A673 (cell line): ENCODE data around the gene AGPAT3. TPM values are rescaled to one million over a fixed set of nuclear protein-coding genes. Genes with fewer than 3 reads are reported as not detected.

Experiments
- BruUV-seq: library from RNA; stranded (reverse); fragments of 400-500 nt; replicated peaks from 2 replicates; lab custom pipeline; 2021; lab: Mats Ljungman, UMichigan
- CTCF ChIA-PET: fragments of 300-600 bp; sonication (Branson Sonifier 250); formaldehyde crosslinking; loops from one replicate; lab custom pipeline; 2022; ENCODE audit warnings: antibody characterized with exemption; lab: Charles Lee
- POLR2A ChIA-PET: fragments of 300-600 bp; sonication (Branson Sonifier 250); formaldehyde crosslinking; loops from one replicate; lab custom pipeline; 2022; ENCODE audit warnings: antibody characterized with exemption; ENCODE audit not compliant: low non-redundant PET; lab: Charles Lee
- DNase-seq: peaks from one replicate; pipeline ENCODE4 v3.0.0-alpha.2; 2015; ENCODE audit warnings: low spot score
- H3K27ac ChIP-seq: fragments of 200-600 bp; sonication (generic); 2 replicates; pipeline ENCODE4 v1.5.1; 2016; ENCODE audit warnings: mixed run types, low read depth, mild to moderate bottlenecking, mixed read lengths, antibody characterized with exemption, low read length; ENCODE audit not compliant: poor library complexity, severe bottlenecking
- H3K27me3 ChIP-seq: fragments of 200-600 bp; sonication (generic); replicated peaks from 2 replicates; pipeline ENCODE4 v1.6.1; 2017; ENCODE audit warnings: mixed run types, low read depth, mild to moderate bottlenecking, mixed read lengths, antibody characterized with exemption, low read length; ENCODE audit not compliant: insufficient read depth, poor library complexity
- H3K36me3 ChIP-seq: fragments of 200-600 bp; sonication (generic); 2 replicates; pipeline ENCODE4 v1.6.1; 2016; ENCODE audit warnings: mixed run types, mild to moderate bottlenecking, mixed read lengths, antibody characterized with exemption, low read length; ENCODE audit not compliant: insufficient read depth, poor library complexity, severe bottlenecking
- H3K4me1 ChIP-seq: fragments of 200-600 bp; sonication (generic); 2 replicates; pipeline ENCODE4 v1.6.1; 2017; ENCODE audit warnings: mixed run types, mild to moderate bottlenecking, mixed read lengths, antibody characterized with exemption, low read length; ENCODE audit not compliant: insufficient read depth, poor library complexity, severe bottlenecking
- H3K4me3 ChIP-seq: fragments of 200-600 bp; sonication (generic); 2 replicates; pipeline ENCODE4 v1.5.1; 2016; ENCODE audit warnings: low read depth, mixed run types, mild to moderate bottlenecking, mixed read lengths, low read length; ENCODE audit not compliant: poor library complexity, severe bottlenecking
- H3K9me3 ChIP-seq: fragments of 200-600 bp; sonication (generic); 2 replicates; pipeline ENCODE4 v1.6.1; 2016; ENCODE audit warnings: mixed run types, low read depth, mild to moderate bottlenecking, mixed read lengths, antibody characterized with exemption, low read length; ENCODE audit not compliant: poor library complexity, severe bottlenecking
- CTCF ChIP-seq: fragments of 300-800, 200-600 bp; sonication (generic); conservative IDR thresholded peaks from 2 replicates; pipeline ENCODE4 v1.5.1; 2017; ENCODE audit warnings: low read depth, mild to moderate bottlenecking, antibody characterized with exemption, low read length, moderate library complexity, mixed read lengths
- EZH2 ChIP-seq: fragments of 200-600 bp; sonication (generic); IDR thresholded peaks from 2 replicates; pipeline ENCODE4 v1.6.1; 2017; ENCODE audit warnings: borderline replicate concordance, low read depth, mild to moderate bottlenecking, mixed read lengths, antibody characterized with exemption, low read length; ENCODE audit not compliant: poor library complexity, severe bottlenecking
- intact Hi-C: fragments of 100-400 bp; cut with micrococcal nuclease; formaldehyde crosslinking; loops from one replicate; pipeline ENCODE4 v1.10.0; 2022; ENCODE audit not compliant: unreplicated experiment
- total RNA-seq: library from RNA; stranded (reverse); gene quantifications from 2 replicates; pipeline ENCODE4 v1.2.3, GENCODE V29; 2021

The AGPAT3 gene
- total RNA-seq, 1 experiment from 2014 or later, result 69.6 TPM

DNA sequence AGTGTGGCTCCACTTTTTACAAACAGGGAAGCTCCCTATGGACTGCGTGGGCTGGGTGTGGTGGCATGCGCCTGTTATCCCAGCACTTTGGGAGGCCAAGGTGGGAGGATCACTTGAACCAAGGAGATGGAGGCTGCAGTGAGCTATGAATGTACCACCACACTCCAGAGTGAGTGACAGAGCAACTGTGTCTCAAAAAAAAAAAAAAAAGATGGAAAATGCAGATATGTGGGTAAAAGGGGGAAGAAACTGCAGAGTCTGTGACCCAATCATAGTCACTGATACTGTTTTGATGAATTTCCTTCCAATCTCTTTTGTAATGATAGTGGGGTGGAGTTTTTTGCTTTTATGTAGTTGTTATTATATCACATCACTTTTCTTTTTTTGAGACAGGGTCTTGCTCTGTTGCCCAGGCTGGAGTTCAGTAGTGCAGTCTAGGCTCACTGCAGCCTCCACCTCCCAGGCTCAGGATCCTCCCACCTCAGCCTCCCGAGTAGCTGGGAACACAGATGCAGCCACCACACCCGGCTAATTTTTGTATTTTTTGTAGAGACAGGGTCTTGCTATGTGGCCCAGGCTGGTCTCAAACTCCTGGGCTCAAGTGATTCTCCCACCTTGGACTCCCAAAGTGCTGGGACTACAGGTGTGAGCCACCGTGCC, 138.4 kb downstream of the AGPAT3 start:
- Histone ChIP-seq H3K9me3 (no peaks in the 10 kb centered on the region), H3K27me3 (no peaks in the 10 kb centered on the region), H3K4me1 (no peaks in the 10 kb centered on the region), H3K4me3 (no peak overlapping the region), H3K36me3 (no peaks in the 10 kb centered on the region), H3K27ac (no peak overlapping the region)
- BruUV-seq, result no TSS peak
- intact Hi-C loops, result no loop called here
- ChIA-PET POLR2A (no interaction called here), CTCF (no interaction called here)
- no peak for TF ChIP-seq CTCF
- no peak for TF ChIP-seq EZH2
- DNase-seq, result no peak

GRCh38 chr21:44005071-44005470, 140.0 kb downstream of the AGPAT3 start:
- no peak overlapping the region for H3K27ac ChIP-seq
- no peaks in the 10 kb centered on the region for H3K36me3 ChIP-seq
- H3K4me3 ChIP-seq, result no peak overlapping the region
- CTCF ChIA-PET, result no interaction called here
- no peak for DNase-seq
- H3K9me3 ChIP-seq, result no peaks in the 10 kb centered on the region
- TF ChIP-seq CTCF, result no peak
- no peak for TF ChIP-seq EZH2
- no TSS peak for BruUV-seq
- POLR2A ChIA-PET, result no interaction called here
- intact Hi-C loops, result no loop called here
- H3K4me1 ChIP-seq, result no peaks in the 10 kb centered on the region
- H3K27me3 ChIP-seq, result no peaks in the 10 kb centered on the region

DNA sequence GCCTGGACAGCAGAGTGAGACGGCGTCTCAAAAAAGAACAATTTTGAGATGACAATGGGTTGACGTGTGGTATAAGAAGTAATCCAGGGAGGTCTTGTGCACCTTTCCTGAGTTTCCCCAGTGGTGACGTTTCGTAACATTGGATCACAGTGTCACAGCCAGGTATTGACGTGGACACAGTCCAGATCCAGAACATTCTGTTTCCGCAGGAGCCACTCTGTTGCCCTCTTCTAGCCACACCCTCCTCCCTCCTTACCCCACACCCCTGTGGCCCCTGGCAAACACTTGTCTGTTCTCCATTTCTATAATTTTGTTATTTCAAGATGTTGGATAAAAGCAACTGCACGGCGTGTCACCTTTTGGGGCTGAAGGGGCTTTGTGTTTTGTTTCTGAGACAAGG, 140.6 kb downstream of the AGPAT3 start:
- CTCF ChIA-PET, result no interaction called here

More for the DNA sequence above, 140.6 kb downstream of the AGPAT3 start:
- Histone ChIP-seq H3K9me3 (no peaks in the 10 kb centered on the region), H3K4me3 (no peak overlapping the region), H3K4me1 (no peaks in the 10 kb centered on the region), H3K36me3 (no peaks in the 10 kb centered on the region), H3K27ac (no peak overlapping the region), H3K27me3 (no peaks in the 10 kb centered on the region)
- POLR2A ChIA-PET, result no interaction called here
- DNase-seq, result no peak
- BruUV-seq, result no TSS peak
- TF ChIP-seq EZH2 (no peak), CTCF (no peak)
- intact Hi-C loops, result no loop called here
